Measurements from ENCODE around the gene LENG1.

DNA sequence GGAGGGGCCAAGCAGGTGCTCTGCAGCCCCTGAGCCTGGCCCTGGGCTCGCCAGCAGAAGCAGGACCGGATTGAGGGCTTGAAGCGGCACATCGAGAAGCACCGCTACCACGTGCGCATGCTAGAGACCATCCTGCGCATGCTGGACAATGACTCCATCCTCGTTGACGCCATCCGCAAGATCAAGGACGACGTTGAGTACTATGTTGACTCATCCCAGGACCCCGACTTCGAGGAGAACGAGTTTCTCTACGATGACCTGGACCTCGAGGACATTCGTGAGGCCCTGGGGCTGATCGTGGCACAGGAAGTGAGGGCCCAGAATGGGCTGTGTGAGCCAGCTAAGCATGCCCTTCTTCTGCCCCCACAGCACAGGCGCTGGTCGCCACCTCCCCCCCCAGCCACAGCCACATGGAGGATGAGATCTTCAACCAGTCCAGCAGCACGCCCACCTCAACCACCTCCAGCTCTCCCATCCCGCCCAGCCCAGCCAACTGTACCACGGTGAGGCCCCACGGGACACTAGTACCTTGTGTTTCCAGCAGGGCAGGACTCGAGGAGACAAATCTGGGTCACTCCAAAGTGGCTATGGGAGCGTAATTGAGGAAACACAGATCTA, 13.9 kb downstream of the LENG1 start:
- TF ChIP-seq CTCF (IDR thresholded peaks at IDR 0.05; ENCODE audit: insufficient read depth, low read length, poor library complexity, severe bottlenecking) (no peak), EZH2phosphoT487 (conservative IDR thresholded peaks at IDR 0.05; ENCODE audit: low read length) (no peak)
